GM13977 (cell line): ENCODE data around the gene NCOA4.

ENCODE experiments used
- DNase-seq: peaks from one replicate; pipeline ENCODE4 v3.0.0; 2012; ENCODE audit warnings: low spot score
- in situ Hi-C: fragments of 300-500 bp; cut with MboI; formaldehyde crosslinking; loops from one replicate; pipeline ENCODE4 v1.12.0; 2022; ENCODE audit warnings: low sequenced_read_pairs, low pct_unique_long_range_greater_than_20kb, mixed read lengths, inconsistent platforms; ENCODE audit not compliant: unreplicated experiment
- TF ChIP-seq, protein P1 (sequence below): IDR thresholded peaks from 2 replicates; pipeline ENCODE4 v1.5.1; 2012; ENCODE audit warnings: mild to moderate bottlenecking, control low read depth; ENCODE audit not compliant: insufficient read depth; ENCODE audit errors: extremely low read depth, missing control alignments

NCOA4 gene

DNA sequence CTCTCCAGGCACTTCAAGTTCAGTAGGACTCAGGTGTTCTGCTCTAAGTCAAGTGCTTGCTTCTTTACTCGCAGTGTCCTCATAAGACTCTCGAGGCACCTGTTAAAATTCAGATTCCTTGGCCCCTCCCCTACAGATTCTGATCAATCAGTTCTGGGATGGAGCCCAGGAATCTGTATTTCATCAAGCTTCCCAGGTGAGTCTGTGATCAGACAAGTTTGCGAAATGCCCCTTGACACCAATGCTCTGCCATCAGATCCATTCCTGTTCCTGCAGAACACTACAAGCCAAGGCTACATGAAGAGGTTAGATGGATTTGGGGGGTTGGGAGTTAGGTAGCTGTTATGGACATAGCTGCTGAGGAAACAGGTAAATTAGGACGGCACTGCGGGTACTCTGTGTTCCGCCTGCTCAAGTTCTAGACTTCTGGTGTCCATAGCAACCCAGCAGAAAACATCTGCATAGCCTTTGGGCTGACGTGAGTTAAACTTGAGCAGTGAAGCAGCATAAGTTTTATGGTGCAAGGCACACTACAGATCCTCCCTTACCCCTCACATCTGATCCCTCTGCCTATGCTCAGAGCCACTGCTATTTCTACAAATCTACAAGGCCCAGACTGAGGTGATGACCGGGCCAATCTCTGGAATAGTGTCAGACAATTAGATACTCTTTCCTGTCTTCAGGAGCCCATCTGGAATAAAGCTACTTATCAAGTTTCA is 6.8 kb upstream of the NCOA4 start:
- in situ Hi-C loops = no loop called here
- TF ChIP-seq, protein P1, sequence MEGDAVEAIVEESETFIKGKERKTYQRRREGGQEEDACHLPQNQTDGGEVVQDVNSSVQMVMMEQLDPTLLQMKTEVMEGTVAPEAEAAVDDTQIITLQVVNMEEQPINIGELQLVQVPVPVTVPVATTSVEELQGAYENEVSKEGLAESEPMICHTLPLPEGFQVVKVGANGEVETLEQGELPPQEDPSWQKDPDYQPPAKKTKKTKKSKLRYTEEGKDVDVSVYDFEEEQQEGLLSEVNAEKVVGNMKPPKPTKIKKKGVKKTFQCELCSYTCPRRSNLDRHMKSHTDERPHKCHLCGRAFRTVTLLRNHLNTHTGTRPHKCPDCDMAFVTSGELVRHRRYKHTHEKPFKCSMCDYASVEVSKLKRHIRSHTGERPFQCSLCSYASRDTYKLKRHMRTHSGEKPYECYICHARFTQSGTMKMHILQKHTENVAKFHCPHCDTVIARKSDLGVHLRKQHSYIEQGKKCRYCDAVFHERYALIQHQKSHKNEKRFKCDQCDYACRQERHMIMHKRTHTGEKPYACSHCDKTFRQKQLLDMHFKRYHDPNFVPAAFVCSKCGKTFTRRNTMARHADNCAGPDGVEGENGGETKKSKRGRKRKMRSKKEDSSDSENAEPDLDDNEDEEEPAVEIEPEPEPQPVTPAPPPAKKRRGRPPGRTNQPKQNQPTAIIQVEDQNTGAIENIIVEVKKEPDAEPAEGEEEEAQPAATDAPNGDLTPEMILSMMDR = no peak
- no peak for DNase-seq

DNA sequence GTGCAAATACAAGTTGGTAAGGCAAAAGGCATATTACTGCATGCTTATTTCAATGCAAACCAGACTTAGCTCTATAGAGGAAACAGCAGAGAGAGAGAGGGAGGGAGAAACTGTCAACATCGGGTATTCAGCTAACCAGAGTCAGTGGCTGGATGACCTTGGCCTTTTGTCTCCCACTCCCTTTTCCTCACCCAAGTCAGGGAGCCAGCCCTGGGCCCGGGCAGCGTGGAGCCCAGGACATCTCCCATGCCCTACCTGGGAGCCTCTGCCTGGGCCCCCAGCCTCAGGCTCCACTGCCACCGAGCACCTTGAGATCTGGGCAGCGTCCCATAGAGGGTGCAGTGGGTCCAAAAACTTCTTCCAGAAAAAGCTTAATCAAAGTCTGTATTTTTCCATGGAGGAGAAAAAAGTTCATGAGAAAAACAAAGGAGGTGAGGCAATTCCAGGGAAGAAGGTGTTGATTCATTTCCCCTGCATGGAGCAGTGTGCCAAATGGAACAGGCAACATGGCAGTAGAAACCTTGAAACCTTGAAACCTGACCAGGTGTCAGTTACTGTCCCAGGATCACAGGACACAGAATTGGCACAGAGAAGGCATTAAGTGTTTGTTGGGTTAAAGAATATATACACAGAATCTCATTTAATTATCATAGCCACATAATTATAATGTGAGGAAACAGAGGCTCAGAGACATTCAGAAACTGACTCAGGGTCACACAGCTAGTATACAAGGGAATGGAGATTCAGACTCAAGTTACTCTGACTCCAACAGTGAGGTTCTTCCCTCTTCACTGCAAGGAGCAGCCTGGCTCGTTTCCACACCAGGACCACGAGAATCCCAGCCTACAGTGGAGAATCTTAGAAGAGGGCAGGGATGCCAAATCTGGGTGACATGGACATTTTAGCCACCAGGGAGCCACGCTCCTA is 5.8 kb upstream of the NCOA4 start:
- in situ Hi-C loops = no loop called here
- no peak for DNase-seq
- TF ChIP-seq, protein P1 = no peak

GRCh38 chr10:46033602-46034011 is 3.2 kb upstream of the NCOA4 start:
- TF ChIP-seq, protein P1 = no peak
- in situ Hi-C loops = no loop called here
- no peak for DNase-seq

GRCh38 chr10:46031648-46032532 is 1.5 kb upstream of the NCOA4 start:
- TF ChIP-seq, protein P1 = no peak
- in situ Hi-C loops = no loop called here
- no peak for DNase-seq

- TF ChIP-seq, protein P1 = no peak
- DNase-seq = no peak
- in situ Hi-C loops = loop anchor here (10.0 kb wide), 1 partner anchor 775 kb away; no protein-coding TSS in a partner anchor
Measured at GRCh38 chr10:46029461-46030030, 877 bp downstream of the NCOA4 start.
